GM19468 (cell line): ENCODE data around the gene QSER1.
"Not testable (repeated sequence)": the region's sequence is repeated elsewhere in the genome, so short reads cannot be mapped to it uniquely, and the experiment has no call there.

Experiments
- ATAC-seq: cut with Tn5 transposase; IDR thresholded peaks from one replicate; pipeline ENCODE4 v1.9.1; 2021; ENCODE audit warnings: mild to moderate bottlenecking, moderate library complexity, moderate number of reproducible peaks; ENCODE audit not compliant: unreplicated experiment; ENCODE audit errors: extremely low read depth

QSER1 gene

DNA sequence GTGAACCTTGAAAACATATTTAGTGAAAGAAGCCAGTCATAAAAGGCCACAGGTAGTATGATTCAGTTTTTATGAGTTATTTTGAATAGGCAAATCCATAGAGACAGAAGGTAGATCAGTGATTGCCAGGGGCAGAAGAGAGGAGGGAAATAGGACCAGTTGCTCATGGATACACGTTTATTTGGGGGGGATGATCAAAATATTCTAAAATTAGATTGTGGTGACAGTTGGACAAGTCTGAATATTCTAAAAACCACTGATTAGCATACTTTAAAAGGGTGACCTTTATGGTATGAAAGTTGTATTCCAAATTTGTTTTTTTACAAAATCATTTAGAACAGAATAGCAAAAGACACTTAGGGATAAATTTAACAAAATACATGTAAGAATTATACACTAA is 28.6 kb downstream of the QSER1 start:
- ATAC-seq, result no peak

GRCh38 chr11:32931606-32932005 is 39.0 kb downstream of the QSER1 start:
- no peak for ATAC-seq

- no peak for ATAC-seq
These were observed 39.6 kb downstream of the QSER1 start for GRCh38 chr11:32932196-32932595.

GRCh38 chr11:32935462-32936029 is 42.9 kb downstream of the QSER1 start:
- ATAC-seq, result no peak

- not testable (repeated sequence) for ATAC-seq
These were observed 43.6 kb downstream of the QSER1 start for GRCh38 chr11:32936178-32936577.

DNA sequence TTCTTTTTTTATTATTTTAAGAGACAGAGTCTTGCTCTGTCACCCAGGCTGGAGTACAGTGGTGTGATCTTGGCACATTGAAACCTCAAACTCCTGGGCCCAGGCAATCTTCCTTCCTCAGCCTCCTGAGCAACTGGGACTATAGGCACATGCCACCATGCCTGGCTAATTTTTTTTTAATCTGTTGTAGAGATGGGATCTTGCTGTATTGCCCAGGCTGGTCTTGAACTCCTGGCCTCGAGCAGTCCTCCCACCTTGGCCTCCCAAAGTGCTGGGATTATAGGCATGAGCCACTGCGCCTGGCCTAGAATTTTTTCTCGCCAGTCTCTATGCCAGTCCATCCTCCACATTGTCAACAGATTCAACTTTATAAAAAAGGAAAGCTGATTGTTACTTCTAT is 44.7 kb downstream of the QSER1 start:
- not testable (repeated sequence) for ATAC-seq

DNA sequence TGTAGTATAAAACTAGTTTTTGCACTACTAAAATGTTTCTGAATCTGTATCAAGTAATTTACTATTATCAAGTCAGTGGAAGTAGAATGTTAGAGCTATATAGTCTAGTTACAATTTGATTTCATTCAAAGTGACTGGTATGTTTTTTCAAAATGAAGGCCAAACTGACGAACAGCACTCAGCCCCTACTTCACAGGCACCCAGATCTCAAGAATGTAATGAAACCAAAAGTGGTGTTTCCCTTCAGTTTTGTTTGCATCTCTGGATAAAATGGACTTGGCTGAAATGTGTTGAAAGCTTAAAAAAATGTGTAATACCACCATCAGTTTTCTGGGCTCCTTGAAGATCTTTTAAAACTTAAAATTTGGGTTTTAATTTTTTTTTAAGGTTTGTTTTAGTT is 46.4 kb downstream of the QSER1 start:
- ATAC-seq, result no peak

DNA sequence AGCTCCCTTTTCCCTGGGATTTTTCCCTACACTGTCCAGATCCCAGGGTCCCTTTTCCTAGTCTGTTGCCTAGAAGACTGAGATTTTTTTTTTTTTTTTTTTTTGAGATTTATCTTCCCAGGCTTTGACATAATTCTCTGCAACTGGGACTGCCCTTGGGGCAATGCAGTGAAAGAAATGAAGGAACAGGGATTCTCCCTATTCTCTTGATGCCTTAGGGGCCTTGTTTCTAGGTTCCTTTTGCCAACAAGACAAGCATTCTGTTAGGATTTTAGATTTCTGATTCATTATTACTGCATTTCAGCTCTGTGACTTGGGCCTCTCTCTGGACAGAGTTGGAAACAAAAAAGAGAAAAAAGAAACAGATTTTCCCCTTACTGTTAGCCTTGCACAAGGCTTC is 47.3 kb downstream of the QSER1 start:
- ATAC-seq, result no peak

DNA sequence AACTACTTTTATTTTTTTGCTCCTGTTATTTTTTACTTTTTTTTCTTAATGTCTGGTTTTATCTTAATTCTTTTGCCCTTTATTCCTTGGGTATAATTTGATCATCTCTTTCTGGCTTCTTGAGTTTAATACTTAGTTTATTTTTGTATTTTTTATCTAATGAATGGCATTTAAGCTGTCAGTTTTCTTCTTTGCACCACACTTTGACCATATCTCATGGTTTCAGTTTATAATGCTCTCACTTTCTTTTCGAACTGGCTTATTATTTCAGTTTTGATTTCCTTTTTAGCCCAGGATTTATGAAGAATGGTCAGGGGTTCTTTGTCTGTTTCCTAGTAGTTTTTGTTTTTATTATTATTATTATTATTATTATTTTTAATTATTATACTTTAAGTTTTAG is 48.3 kb downstream of the QSER1 start:
- peak; percentile 58 for ATAC-seq

DNA sequence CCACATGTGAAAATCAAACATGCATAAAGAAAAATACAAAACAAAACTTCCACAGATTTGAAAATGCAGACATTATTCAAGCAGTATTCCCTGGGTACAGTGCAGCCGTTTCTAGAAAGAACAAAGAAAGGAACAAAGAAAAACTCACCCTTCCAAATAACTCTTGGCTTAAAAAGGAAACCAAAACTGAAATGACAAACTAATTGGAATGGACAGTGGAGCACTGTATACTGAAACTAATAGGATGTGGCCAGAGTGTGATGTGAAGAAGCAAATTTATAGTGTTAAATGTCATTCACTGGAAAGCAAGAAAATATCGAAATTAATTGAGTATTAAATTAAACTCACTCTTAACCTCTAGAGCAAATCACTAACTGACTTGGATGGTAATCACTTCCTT is 55.4 kb downstream of the QSER1 start:
- ATAC-seq, result no peak

GRCh38 chr11:32949739-32950138 is 57.1 kb downstream of the QSER1 start:
- no peak for ATAC-seq

GRCh38 chr11:32952421-32952820 is 59.8 kb downstream of the QSER1 start:
- ATAC-seq, result no peak

DNA sequence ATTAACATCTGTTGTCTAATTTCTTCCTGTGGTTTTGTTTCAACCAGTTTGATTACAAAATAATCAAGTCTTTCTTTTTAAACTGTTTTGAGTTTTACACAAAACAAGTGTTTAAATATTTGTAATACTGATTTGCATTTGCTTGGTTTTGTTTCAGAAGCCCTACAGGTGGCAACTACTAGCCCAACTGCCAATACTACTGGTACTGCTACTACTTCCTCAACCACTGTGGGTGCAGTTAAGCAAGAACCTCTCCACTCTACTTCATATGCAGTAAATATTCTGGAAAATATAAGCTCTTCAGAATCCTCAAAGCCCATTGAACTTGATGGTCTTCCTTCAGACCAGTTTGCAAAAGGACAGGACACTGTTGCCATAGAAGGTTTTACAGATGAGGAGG is 61.1 kb downstream of the QSER1 start:
- ATAC-seq, result no peak

GRCh38 chr11:32960553-32961164 is 68.0 kb downstream of the QSER1 start:
- ATAC-seq, result no peak

GRCh38 chr11:32962016-32962415 is 69.4 kb downstream of the QSER1 start:
- no peak for ATAC-seq

DNA sequence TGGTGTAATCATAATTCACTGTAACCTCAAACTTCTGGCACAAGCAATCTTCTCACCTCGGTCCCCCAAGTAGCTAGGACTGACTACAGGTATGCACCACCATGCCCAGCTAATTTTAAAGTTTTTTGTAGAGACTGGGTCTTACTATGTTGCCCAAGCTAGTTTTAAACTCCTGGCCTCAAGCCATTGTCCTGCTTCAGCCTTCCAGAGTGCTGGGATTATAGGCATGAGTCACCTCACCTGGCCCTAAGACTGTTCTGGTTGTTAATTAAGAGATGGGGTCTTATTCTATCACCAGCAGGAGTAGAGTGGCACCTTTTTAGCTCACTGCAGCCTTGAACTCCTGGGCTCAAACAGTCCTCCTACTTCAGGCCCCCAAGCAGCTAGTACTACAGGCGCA is 71.1 kb downstream of the QSER1 start:
- ATAC-seq, result no peak

- ATAC-seq, result no peak
These were observed 75.9 kb downstream of the QSER1 start for GRCh38 chr11:32968541-32968940.

DNA sequence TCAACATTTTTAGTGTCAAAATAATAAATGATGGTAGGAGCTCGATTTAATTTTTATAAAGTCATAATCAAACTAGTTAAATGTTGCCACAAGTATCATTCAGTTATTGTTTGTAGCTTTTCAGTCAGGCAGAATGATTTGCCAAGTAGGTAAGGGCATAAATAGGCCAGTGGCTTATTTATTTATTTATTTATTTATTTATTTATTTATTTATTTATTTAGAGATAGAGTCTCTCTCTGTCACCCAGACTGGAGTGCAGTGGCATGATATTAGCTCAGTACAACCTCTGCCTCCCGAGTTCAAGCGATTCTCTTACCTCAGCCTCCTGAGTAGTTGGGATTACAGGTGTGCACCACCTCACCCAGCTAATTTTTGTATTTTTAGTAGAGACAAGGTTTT is 79.6 kb downstream of the QSER1 start:
- ATAC-seq, result not testable (repeated sequence)

DNA sequence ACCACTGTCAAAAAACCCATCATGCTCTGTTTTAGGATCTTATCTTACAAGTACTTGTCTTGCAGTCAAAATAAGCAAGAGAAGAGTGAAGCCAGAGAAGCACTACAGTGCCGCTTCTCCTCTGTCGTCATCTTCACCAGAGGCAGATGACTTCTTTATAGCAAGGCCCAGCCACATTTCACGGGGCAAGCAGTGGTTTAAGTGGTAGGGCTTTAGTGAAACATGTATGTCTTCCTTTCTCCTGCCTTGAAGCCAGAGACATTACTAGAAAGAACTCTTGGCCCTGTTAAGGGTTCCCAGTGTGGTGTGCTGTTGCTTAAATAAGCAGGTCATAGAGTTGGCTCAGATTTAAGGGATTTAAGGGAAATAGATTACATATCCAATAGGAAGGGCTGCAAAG is 80.2 kb downstream of the QSER1 start:
- ATAC-seq, result no peak

GRCh38 chr11:32982626-32983025 is 90.0 kb downstream of the QSER1 start:
- ATAC-seq, result no peak

DNA sequence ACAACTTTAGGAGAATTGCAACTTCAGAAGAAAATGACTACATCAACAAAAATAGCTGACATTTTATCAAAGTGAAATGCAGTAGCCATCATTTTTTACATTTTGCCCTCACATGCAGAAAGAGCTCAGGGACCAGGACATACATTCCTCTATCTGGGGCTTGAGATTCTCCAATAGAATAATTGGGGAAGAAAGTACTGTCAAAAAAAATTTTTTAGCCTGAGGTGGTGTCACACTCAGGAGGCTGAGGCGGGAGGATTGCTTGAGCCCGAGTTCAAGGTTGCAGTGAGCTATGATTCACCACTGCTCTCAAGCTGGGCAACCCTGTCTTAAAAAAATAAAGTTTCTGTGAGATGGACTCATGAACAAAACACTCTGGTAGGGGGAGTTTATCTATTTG is 90.9 kb downstream of the QSER1 start:
- ATAC-seq, result no peak

DNA sequence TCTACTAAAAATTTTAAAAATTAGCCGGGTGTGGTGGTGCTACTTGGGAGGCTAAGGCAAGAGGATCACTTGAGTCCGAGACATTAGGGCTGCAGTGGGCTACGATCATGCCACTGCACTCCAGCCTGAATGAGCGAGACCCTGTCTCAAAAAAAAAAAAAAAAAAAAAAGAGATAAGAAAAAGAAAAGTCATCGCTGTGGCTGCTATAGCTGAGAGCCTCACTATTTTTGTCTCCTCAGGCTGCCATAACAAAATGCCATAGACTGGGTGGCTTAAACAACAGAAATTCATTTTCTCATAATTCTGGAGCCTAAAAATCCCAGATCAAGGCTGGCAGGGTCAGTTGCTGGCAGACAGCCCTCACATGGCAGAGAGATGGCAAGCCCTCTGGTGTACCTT is 93.0 kb downstream of the QSER1 start:
- ATAC-seq, result no peak
